HPDE6-E6E7 (cell line): Measurements from ENCODE around the gene OR56A1.

Experiments used
- DNase-seq: peaks from one replicate; pipeline ENCODE4 v3.0.0; 2011; ENCODE audit warnings: missing footprints; ENCODE audit errors: extremely low spot score

The OR56A1 gene

GRCh38 chr11:5989203-5989602 is 41.4 kb downstream of the OR56A1 start:
- DNase-seq: no peak

- DNase-seq: no peak
These were observed 43.7 kb downstream of the OR56A1 start, which contains the start of gene OR52L1 for GRCh38 chr11:5986885-5987284. OR52L1 (minus strand) TSS chr11:5986985; CDS start chr11:5986930, 55 bp downstream.

GRCh38 chr11:5983443-5983842 is 47.1 kb downstream of the OR56A1 start:
- no peak for DNase-seq

DNA sequence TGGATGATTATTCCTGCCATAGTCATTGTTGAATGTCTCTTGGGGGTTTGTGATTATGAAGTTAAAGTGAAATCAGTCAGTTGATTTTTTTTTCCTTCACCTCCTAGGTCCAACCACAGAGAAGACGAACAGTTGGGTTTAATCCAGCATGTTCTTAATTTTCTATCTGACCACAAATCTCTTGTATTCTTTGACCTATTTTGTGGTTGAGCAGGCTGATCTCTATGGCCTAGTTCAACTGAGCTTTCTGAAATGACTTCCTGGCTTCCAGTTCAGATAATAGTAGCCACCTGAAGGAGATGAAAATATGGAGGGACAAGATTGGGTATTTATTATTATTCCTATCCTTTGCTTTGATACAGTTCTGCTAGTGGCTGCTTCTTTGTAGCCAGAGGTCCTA is 57.0 kb downstream of the OR56A1 start:
- DNase-seq: no peak
